HG03025 (cell line): ENCODE results near the gene SVOPL.

ENCODE experiments used
- ATAC-seq: cut with Tn5 transposase; IDR thresholded peaks from one replicate; pipeline ENCODE4 v1.9.1; 2021; ENCODE audit warnings: mild to moderate bottlenecking, moderate library complexity; ENCODE audit not compliant: unreplicated experiment, low FRiP score

The SVOPL gene

GRCh38 chr7:138569418-138569817, 131.7 kb downstream of the SVOPL start:
- no peak for ATAC-seq

GRCh38 chr7:138568655-138569054, 132.5 kb downstream of the SVOPL start:
- ATAC-seq, result no peak

- no peak for ATAC-seq
Observed at GRCh38 chr7:138565451-138566114, 135.6 kb downstream of the SVOPL start.

- ATAC-seq, result no peak
Observed at GRCh38 chr7:138565071-138565450, 136.1 kb downstream of the SVOPL start.

- no peak for ATAC-seq
Observed at GRCh38 chr7:138564365-138564764, 136.8 kb downstream of the SVOPL start.

GRCh38 chr7:138563808-138564207, 137.4 kb downstream of the SVOPL start:
- no peak for ATAC-seq

- ATAC-seq, result no peak
Observed at GRCh38 chr7:138559448-138559847, 141.7 kb downstream of the SVOPL start.

- ATAC-seq, result no peak
Observed at GRCh38 chr7:138556771-138557484, 144.2 kb downstream of the SVOPL start.

GRCh38 chr7:138555684-138556083, 145.5 kb downstream of the SVOPL start:
- ATAC-seq, result no peak

GRCh38 chr7:138554674-138555073, 146.5 kb downstream of the SVOPL start:
- no peak for ATAC-seq

GRCh38 chr7:138553805-138554204, 147.4 kb downstream of the SVOPL start:
- ATAC-seq, result no peak

GRCh38 chr7:138551102-138551501, 150.1 kb downstream of the SVOPL start:
- no peak for ATAC-seq

GRCh38 chr7:138550337-138550736, 150.8 kb downstream of the SVOPL start:
- no peak for ATAC-seq

GRCh38 chr7:138549082-138549481, 152.1 kb downstream of the SVOPL start:
- ATAC-seq, result no peak

- ATAC-seq, result no peak
Observed at GRCh38 chr7:138546829-138547228, 154.3 kb downstream of the SVOPL start.

GRCh38 chr7:138546064-138546619, 155.0 kb downstream of the SVOPL start:
- ATAC-seq, result no peak

- ATAC-seq, result no peak
Observed at GRCh38 chr7:138545123-138545522, 156.0 kb downstream of the SVOPL start.
